ENCODE results near the gene NPHP4. TPM values are rescaled to one million over a fixed set of nuclear protein-coding genes. Genes with fewer than 3 reads are reported as not detected.

NPHP4 gene
- polyA plus RNA-seq, 4 donors: 1.4 to 10.0 (median 2.8) TPM

GRCh38 chr1:5982868-5983267, 9.4 kb downstream of the NPHP4 start:
- FAIRE-seq: no peak
- no peak overlapping the region for H3K4me3 ChIP-seq (ENCODE audit: low read depth in 1 of 3, low read length in 3 of 3)
- H3K27ac ChIP-seq (ENCODE audit: low read depth in 1 of 3, low read length in 2 of 3): no peak overlapping the region
- WGBS, 3 donors: 69 to 77% (median 75%) methylated on average over 5 of the region's 5 CpGs
- no peaks in the 10 kb centered on the region for H3K27me3 ChIP-seq (ENCODE audit: control insufficient read depth in 3 of 3, insufficient read depth in 3 of 3, low read length in 3 of 3)
- no peaks in the 10 kb centered on the region for H3K9me3 ChIP-seq (ENCODE audit: control insufficient read depth in 2 of 2, insufficient read depth in 1 of 2, low read depth in 1 of 2, low read length in 1 of 2)
- DNase-seq: no peak
- no peaks in the 10 kb centered on the region for H3K4me1 ChIP-seq (ENCODE audit: control insufficient read depth in 3 of 3, insufficient read depth in 2 of 3, low read depth in 1 of 3, low read length in 2 of 3)
- H3K36me3 ChIP-seq (ENCODE audit: control insufficient read depth in 3 of 3, insufficient read depth in 2 of 3, low read depth in 1 of 3, low read length in 3 of 3): peaks cover 0 to 18% (median 2%) of the 10 kb centered on the region in 3 donors

GRCh38 chr1:5982276-5982675, 9.9 kb downstream of the NPHP4 start:
- Histone ChIP-seq H3K9me3 (ENCODE audit: control insufficient read depth in 2 of 2, insufficient read depth in 1 of 2, low read depth in 1 of 2, low read length in 1 of 2) (no peaks in the 10 kb centered on the region), H3K4me1 (ENCODE audit: control insufficient read depth in 3 of 3, insufficient read depth in 2 of 3, low read depth in 1 of 3, low read length in 2 of 3) (no peaks in the 10 kb centered on the region), H3K27ac (ENCODE audit: low read depth in 1 of 3, low read length in 2 of 3) (no peak overlapping the region), H3K4me3 (ENCODE audit: low read depth in 1 of 3, low read length in 3 of 3) (no peak overlapping the region), H3K27me3 (ENCODE audit: control insufficient read depth in 3 of 3, insufficient read depth in 3 of 3, low read length in 3 of 3) (no peaks in the 10 kb centered on the region), H3K36me3 (ENCODE audit: control insufficient read depth in 3 of 3, insufficient read depth in 2 of 3, low read depth in 1 of 3, low read length in 3 of 3) (peaks cover 0 to 20% (median 2%) of the 10 kb centered on the region in 3 donors)
- DNase-seq (no peak), FAIRE-seq (no peak)
- WGBS, 3 donors: 88 to 92% (median 89%) methylated on average over 4 of the region's 4 CpGs

- H3K9me3 ChIP-seq (ENCODE audit: control insufficient read depth in 2 of 2, insufficient read depth in 1 of 2, low read depth in 1 of 2, low read length in 1 of 2): no peaks in the 10 kb centered on the region
- H3K4me1 ChIP-seq (ENCODE audit: control insufficient read depth in 3 of 3, insufficient read depth in 2 of 3, low read depth in 1 of 3, low read length in 2 of 3): no peaks in the 10 kb centered on the region
- H3K27ac ChIP-seq (ENCODE audit: low read depth in 1 of 3, low read length in 2 of 3): no peak overlapping the region
- no peaks in the 10 kb centered on the region for H3K27me3 ChIP-seq (ENCODE audit: control insufficient read depth in 3 of 3, insufficient read depth in 3 of 3, low read length in 3 of 3)
- no peak overlapping the region for H3K4me3 ChIP-seq (ENCODE audit: low read depth in 1 of 3, low read length in 3 of 3)
- 69 to 86% (median 84%) methylated on average over 8 of the region's 8 CpGs for WGBS, 3 donors
- FAIRE-seq (no peak), DNase-seq (no peak)
- peaks cover 0 to 29% (median 2%) of the 10 kb centered on the region in 3 donors for H3K36me3 ChIP-seq (ENCODE audit: control insufficient read depth in 3 of 3, insufficient read depth in 2 of 3, low read depth in 1 of 3, low read length in 3 of 3)
Observed at GRCh38 chr1:5981009-5981380, 11.2 kb downstream of the NPHP4 start.

- DNase-seq (peak in 1 of 2 donors; percentile 24), FAIRE-seq (no peak)
- WGBS, 3 donors: 68 to 90% (median 82%) methylated on average over 19 to 20 of the region's 20 CpGs
- H3K4me1 ChIP-seq (ENCODE audit: control insufficient read depth in 3 of 3, insufficient read depth in 2 of 3, low read depth in 1 of 3, low read length in 2 of 3): no peaks in the 10 kb centered on the region
- no peaks in the 10 kb centered on the region for H3K27me3 ChIP-seq (ENCODE audit: control insufficient read depth in 3 of 3, insufficient read depth in 3 of 3, low read length in 3 of 3)
- H3K9me3 ChIP-seq (ENCODE audit: control insufficient read depth in 2 of 2, insufficient read depth in 1 of 2, low read depth in 1 of 2, low read length in 1 of 2): no peaks in the 10 kb centered on the region
- H3K36me3 ChIP-seq (ENCODE audit: control insufficient read depth in 3 of 3, insufficient read depth in 2 of 3, low read depth in 1 of 3, low read length in 3 of 3): peaks cover 0 to 28% (median 2%) of the 10 kb centered on the region in 3 donors
- H3K27ac ChIP-seq (ENCODE audit: low read depth in 1 of 3, low read length in 2 of 3): no peak overlapping the region
- H3K4me3 ChIP-seq (ENCODE audit: low read depth in 1 of 3, low read length in 3 of 3): no peak overlapping the region
Observed at GRCh38 chr1:5980314-5981008, 11.8 kb downstream of the NPHP4 start.

- DNase-seq: no peak
- H3K4me1 ChIP-seq (ENCODE audit: control insufficient read depth in 3 of 3, insufficient read depth in 2 of 3, low read depth in 1 of 3, low read length in 2 of 3): no peaks in the 10 kb centered on the region
- H3K36me3 ChIP-seq (ENCODE audit: control insufficient read depth in 3 of 3, insufficient read depth in 2 of 3, low read depth in 1 of 3, low read length in 3 of 3): peaks cover 0 to 22% (median 2%) of the 10 kb centered on the region in 3 donors
- H3K27me3 ChIP-seq (ENCODE audit: control insufficient read depth in 3 of 3, insufficient read depth in 3 of 3, low read length in 3 of 3): no peaks in the 10 kb centered on the region
- H3K27ac ChIP-seq (ENCODE audit: low read depth in 1 of 3, low read length in 2 of 3): no peak overlapping the region
- H3K4me3 ChIP-seq (ENCODE audit: low read depth in 1 of 3, low read length in 3 of 3): no peak overlapping the region
- no peak for FAIRE-seq
- 89 to 92% (median 91%) methylated on average over 16 of the region's 16 CpGs for WGBS, 3 donors
- no peaks in the 10 kb centered on the region for H3K9me3 ChIP-seq (ENCODE audit: control insufficient read depth in 2 of 2, insufficient read depth in 1 of 2, low read depth in 1 of 2, low read length in 1 of 2)
Observed at GRCh38 chr1:5979536-5980313, 12.5 kb downstream of the NPHP4 start.

- Histone ChIP-seq H3K27me3 (ENCODE audit: control insufficient read depth in 3 of 3, insufficient read depth in 3 of 3, low read length in 3 of 3) (no peaks in the 10 kb centered on the region), H3K4me1 (ENCODE audit: control insufficient read depth in 3 of 3, insufficient read depth in 2 of 3, low read depth in 1 of 3, low read length in 2 of 3) (no peaks in the 10 kb centered on the region), H3K27ac (ENCODE audit: low read depth in 1 of 3, low read length in 2 of 3) (no peak overlapping the region), H3K4me3 (ENCODE audit: low read depth in 1 of 3, low read length in 3 of 3) (no peak overlapping the region), H3K9me3 (ENCODE audit: control insufficient read depth in 2 of 2, insufficient read depth in 1 of 2, low read depth in 1 of 2, low read length in 1 of 2) (no peaks in the 10 kb centered on the region), H3K36me3 (ENCODE audit: control insufficient read depth in 3 of 3, insufficient read depth in 2 of 3, low read depth in 1 of 3, low read length in 3 of 3) (peaks cover 0 to 23% (median 1%) of the 10 kb centered on the region in 3 donors)
- WGBS, 3 donors: 63 to 74% (median 70%) methylated on average over 7 of the region's 7 CpGs
- no peak for FAIRE-seq
- DNase-seq: no peak
Observed at GRCh38 chr1:5978452-5978851, 13.8 kb downstream of the NPHP4 start.

GRCh38 chr1:5977494-5978444, 14.5 kb downstream of the NPHP4 start:
- Histone ChIP-seq H3K27me3 (ENCODE audit: control insufficient read depth in 3 of 3, insufficient read depth in 3 of 3, low read length in 3 of 3) (no peaks in the 10 kb centered on the region), H3K27ac (ENCODE audit: low read depth in 1 of 3, low read length in 2 of 3) (no peak overlapping the region), H3K4me1 (ENCODE audit: control insufficient read depth in 3 of 3, insufficient read depth in 2 of 3, low read depth in 1 of 3, low read length in 2 of 3) (no peaks in the 10 kb centered on the region), H3K9me3 (ENCODE audit: control insufficient read depth in 2 of 2, insufficient read depth in 1 of 2, low read depth in 1 of 2, low read length in 1 of 2) (no peaks in the 10 kb centered on the region), H3K36me3 (ENCODE audit: control insufficient read depth in 3 of 3, insufficient read depth in 2 of 3, low read depth in 1 of 3, low read length in 3 of 3) (peaks cover 0 to 28% (median 0%) of the 10 kb centered on the region in 3 donors), H3K4me3 (ENCODE audit: low read depth in 1 of 3, low read length in 3 of 3) (no peak overlapping the region)
- 87 to 92% (median 87%) methylated on average over 25 to 26 of the region's 26 CpGs for WGBS, 3 donors
- FAIRE-seq (no peak), DNase-seq (no peak)

Measured in small intestine (tissue), 7 donors.